Measurements from ENCODE around the gene UBE2D1. TPM values are rescaled to one million over a fixed set of nuclear protein-coding genes. Genes with fewer than 3 reads are reported as not detected.
"Not testable (repeated sequence)": the region's sequence is repeated elsewhere in the genome, so short reads cannot be mapped to it uniquely, and the experiment has no call there.

The UBE2D1 gene
- total RNA-seq, 1 experiment from 2014 or later, result 19.5 TPM

DNA sequence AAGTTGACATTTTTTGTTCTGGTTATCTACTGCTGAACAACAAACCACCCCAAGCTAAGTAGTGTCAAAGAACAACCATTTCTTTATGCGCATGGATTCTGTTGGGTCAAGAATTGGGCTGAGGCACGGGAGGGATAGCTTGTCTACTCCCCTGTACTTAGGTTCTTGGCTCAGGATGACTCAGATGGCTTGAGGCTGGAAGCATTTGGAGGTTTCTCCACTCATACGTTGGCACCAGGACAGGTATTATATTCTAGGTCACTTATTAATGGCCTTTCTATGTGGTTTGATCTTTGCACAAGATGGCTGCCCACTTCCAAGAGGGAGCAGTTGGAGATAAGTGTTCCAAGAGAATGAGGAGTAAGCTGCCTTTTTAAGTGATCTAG is 38.6 kb downstream of the UBE2D1 start:
- DNase-seq (ENCODE audit: extremely low read depth, low read depth), result no peak

DNA sequence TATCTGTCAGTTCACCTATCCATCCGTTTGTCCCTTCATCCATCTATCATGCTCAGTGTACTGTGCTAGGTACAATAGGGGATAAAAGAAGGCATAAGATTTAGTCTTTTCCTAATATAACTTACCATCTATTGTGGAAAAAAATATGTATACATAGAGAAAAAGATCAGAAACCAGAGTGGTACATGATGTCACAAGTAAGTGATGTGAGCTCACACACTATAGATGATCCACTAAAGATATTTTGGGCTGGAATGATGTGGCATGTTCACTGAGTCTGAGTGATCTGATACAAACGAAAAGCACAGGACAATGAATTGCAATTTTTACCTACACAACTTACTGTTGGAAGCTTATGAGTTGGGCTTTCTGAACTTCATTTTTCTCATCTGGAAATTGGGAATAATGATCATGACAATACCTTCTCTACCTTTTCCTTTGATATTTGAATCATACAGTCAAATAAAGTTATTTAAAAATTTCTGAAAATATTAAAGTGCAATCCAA is 47.7 kb downstream of the UBE2D1 start:
- no peak for DNase-seq (ENCODE audit: extremely low read depth, low read depth)

DNA sequence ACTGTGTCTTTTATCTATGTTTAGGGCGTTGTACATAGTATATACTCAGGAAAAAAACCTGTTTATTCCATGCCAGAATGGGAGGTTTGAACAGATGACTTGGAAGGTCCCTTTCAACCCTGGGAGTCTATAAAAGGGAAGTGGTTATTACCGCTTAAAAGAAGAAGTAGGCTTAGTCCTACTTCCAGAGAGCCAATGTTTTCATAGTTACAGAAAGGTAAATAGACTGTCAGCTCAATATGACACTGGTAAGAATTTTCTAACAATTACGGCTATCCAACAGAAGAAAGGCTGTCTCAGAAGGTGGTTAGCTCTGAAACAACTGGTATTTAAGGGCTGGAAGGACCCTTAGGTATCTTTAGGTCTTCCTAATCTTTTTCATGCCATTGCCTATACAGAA is 49.3 kb downstream of the UBE2D1 start:
- DNase-seq (ENCODE audit: extremely low read depth, low read depth), result no peak

DNA sequence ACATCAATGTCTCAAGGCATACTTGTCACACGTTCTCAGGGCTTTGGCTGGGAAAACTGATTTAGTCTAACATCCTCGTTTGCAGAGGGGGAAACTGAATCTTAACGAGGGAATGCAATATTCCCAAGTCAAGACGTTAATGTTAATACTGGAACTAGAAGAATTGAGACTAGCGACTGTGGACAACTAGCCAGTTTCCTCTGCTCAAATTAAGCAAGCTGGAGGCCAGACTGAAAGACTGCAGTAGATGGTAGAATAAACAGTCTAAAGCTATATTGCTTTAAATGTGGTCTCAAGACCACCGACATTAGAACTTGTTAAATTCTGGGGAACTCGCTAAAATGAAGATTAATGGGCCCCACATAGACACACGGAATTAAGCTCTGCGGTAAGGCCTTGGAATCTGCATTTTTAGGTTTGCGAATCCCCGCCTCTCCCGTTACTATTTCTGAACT is 49.8 kb downstream of the UBE2D1 start:
- DNase-seq (ENCODE audit: extremely low read depth, low read depth), result no peak

DNA sequence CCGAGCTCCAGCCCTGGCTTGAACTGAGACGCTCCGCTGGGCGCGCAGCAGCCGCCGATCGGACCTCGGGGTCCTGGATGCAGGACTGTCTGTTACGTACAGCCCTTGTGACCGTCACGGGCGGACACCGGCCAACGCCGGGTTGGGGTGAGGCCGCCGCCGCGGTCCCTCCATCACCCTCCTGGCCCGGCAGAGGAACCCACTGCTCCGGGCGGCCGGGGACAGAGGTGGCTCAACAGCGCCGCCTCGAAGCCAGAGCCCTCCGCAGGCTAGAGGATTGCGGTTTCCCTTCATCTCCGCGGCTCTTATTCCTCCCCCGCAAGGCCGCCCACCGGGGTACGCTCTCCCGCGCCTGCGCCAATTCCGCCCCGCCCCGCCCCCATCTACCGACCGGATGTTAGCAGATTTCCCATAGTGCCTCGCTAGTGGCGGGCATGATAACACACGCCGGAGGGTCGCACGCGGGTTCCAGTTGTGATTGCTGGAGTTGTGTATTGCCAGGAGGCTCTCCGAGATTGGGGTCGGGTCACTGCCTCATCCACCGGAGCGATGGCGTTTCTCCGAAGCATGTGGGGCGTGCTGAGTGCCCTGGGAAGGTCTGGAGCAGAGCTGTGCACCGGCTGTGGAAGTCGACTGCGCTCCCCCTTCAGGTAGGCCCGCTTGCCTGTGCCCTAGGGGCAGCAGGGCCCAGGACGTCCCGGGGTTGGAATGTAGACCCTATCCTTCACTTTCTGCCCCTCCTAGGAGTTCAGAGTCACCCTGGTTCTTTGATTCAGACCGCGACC is 50.4 kb downstream of the UBE2D1 start, which contains the start of gene TFAM:
Gene TFAM (plus strand): TSS at position 412 of the 785 bp plus-strand sequence. CDS start 138 bp downstream, at position 550.
- DNase-seq (ENCODE audit: extremely low read depth, low read depth), result peak; percentile 89

DNA sequence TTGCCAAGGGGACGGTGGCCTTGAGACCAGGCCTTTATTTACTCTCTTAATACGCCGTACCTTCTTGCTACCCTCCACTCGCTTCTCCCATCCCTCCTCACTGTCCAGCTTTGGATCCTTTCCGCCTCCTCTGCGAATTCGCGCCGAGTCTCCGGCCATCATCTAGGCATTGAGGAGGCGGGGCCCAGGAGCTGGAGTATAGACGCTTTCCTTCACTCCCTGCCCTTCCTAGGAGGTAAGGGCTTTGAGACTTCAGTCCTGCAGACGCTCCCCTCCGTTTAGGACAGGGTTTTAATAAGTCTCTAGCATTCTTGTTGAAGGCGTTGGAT is 50.9 kb downstream of the UBE2D1 start:
- DNase-seq (ENCODE audit: extremely low read depth, low read depth), result peak; percentile 26

DNA sequence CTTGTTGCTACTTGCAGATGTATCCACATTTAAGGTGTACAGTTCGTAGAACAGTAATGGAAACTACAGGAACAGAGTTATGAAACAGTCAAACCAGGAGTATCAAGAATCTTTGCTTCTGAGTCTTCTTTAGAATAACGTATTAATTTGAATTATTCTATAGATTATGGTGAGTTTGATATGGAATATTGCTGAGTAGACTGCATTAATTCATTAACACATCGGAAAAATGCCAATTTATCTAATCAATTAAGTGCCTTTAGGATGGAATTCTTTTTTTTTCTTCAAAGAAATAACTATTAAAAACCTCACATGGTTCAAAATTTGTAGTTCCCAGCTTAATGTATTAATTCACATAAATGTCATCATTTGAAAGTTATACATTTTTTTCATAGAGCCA is 54.2 kb downstream of the UBE2D1 start:
- no peak for DNase-seq (ENCODE audit: extremely low read depth, low read depth)

DNA sequence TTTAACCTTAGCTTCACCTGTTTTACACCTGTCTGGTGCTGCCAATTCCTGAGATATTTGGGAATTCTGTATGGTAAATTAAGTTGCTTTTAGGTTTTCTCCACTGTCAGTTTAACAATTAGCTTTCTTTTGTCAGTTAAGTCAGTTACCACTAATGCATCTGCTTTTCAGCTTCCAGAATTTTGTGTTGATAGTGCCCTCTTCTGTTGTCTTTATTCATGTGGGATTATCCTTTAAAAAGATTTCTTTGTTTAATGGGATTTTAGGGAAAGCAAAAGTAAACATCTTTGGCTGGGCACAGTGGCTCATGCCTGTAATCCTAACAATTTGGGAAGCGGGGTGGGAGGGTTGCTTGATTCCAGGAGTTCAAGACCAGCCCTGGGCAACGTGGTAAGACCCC is 58.5 kb downstream of the UBE2D1 start:
- DNase-seq (ENCODE audit: extremely low read depth, low read depth), result no peak

DNA sequence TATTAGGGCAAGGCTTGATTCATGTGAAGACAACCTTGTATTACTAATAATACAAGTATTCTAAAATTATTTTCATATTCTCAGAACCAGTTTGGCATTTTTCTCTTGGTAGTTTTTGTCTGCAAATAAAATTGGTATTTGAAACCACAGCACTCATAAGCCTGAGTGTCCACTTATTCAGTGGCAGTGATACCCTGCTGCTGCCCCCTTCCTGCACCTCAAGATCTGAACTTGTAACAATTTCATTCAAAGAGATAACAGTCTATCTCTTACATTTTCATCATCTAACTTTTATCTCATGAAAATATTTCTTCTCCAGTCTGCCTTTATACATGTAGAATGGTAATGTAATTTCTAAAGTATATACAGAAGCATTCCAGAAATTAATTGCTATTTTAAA is 59.7 kb downstream of the UBE2D1 start:
- no peak for DNase-seq (ENCODE audit: extremely low read depth, low read depth)

DNA sequence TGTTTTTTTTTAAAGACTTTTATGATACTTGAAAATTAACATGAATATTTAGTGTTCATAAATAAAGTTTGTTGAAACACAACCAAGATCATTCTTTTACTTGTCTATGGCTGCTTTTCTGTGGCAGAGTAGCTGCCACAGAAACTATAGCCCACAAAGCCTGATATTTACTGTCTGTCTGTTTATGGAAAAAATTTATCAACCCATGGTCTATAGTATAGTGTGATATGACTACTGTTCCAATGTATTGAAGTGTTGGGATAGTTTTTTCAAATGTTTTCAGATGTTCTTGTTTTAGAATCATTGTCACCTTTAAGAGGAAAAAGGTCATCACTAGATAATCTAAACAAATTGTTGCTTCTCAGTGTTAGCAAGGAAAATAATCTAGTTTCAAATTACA is 61.3 kb downstream of the UBE2D1 start:
- DNase-seq (ENCODE audit: extremely low read depth, low read depth), result no peak

DNA sequence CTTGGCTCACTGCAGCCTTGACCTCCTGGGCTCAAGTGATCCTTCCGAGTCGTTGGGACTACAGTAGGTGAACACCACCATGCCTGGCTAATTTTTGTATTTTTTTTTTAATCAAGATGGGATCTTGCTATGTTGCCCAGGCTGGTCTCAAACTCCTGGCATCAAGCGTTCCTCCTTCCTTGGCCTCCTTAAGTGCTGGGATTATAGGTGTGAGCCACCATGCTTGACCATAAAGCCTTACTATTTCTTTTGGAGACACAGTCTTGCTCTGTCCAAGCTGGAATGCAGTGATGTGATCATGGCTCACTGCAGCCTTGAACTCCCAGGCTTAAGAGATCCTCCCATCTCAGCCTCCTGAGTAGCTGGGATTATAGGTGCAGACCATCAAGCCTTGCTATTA is 63.0 kb downstream of the UBE2D1 start:
- DNase-seq (ENCODE audit: extremely low read depth, low read depth), result no peak

DNA sequence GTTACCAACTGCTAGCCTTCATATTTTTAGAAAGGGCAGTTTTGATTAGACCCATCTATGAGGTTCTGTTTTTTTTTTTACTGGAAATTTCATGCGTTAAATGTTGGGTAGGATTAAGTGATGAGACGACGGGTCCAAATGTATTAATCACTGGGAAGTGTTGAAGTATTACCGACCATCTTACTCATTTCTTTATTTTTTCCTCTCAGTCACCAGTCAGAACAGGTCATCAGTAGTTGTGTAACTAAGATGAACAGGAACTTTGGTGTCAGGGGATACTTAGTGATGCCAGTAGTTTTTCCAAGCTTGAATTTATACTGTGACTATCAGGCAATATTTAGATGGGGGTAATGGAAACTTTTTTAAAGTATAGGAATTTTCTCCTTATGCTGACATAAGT is 64.6 kb downstream of the UBE2D1 start:
- DNase-seq (ENCODE audit: extremely low read depth, low read depth), result no peak

DNA sequence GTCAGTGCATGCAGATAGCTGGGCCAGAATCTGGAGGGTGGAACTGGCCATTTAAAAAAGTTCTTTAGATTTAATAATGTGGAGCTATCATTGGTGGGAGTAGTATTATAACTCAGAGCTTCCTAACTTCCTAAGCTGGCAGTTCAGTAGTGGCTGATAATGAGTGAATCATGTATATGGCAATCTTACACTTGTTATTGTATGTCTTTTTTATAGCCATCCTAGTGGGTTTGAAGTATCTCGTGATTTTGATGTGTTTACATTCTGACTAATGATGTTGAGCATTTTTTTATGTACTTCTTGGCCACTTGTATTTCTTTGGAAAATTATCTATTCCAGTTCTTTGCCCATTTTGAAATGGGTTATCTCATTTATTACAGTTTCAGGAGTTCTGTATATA is 65.8 kb downstream of the UBE2D1 start:
- DNase-seq (ENCODE audit: extremely low read depth, low read depth), result no peak

DNA sequence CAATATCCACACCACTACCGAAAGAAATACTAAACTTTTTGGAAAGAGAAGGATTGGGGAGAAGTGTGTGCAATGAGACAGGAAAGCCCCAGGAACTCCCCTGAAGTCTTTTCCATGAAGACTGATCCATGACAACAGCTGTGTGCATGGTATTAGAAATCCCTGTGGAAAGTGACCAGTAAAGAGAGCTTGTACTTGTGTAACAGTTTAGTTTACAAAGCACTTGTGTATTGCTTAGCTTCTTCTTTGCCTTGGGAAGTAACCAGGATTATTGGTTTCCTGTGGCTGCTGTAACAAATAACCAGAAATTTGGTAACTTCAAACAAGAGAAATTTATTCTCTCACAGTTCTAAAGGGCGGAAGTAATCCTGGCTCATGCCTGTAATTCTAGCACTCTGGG is 69.2 kb downstream of the UBE2D1 start:
- no peak for DNase-seq (ENCODE audit: extremely low read depth, low read depth)

DNA sequence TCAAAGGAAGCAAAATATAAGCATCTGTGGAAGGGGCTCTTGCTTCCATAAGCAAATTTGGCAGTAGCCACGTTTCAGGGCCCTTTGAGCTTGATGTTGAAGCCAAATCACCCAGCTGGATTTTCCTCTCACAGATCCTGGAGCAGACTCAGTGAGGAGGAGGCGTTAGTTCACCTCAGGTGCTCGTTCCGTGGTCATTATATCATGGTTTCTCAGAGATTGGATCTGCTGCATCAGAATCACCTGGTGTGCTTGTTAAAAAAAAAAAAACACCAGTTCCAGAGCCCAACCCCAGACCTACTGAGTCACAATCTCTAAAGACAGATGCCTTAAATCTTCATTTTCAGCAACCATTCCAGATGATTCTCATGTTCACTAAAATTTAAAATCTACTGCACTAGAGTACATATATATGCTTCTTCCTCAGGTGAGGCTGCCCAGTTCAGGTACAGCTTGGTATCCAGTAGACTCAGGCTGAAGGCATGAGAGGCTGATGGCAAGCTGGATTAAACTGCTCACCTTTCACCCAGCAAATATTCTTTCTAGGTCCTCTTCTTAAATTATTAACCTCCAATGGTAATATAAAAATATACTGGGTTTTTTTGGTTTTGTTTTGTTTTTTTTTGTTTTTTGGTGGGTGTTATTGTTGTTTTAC is 75.3 kb downstream of the UBE2D1 start:
- DNase-seq (ENCODE audit: extremely low read depth, low read depth), result no peak

DNA sequence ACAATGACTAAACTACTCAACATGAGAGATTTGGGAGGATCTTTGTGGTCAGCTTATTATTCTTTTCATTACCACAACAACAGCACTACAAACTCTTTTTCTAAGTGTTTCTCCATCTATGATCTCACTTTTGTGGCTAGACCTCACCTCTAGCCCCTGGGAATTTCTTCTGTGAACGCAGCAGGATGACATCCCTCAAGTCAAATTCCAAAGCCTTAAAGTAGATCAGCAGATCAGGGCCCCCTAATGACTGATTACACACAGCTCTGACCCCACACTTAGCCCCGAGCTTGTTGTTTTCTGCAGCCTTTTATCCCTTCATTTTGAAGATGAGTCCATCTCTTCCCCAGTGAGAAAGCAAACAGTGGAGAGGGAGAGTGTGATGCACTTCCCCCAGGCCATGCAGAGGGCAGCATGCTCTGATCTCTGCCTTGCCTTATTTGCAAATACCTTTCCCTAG is 77.7 kb downstream of the UBE2D1 start:
- DNase-seq (ENCODE audit: extremely low read depth, low read depth), result no peak

DNA sequence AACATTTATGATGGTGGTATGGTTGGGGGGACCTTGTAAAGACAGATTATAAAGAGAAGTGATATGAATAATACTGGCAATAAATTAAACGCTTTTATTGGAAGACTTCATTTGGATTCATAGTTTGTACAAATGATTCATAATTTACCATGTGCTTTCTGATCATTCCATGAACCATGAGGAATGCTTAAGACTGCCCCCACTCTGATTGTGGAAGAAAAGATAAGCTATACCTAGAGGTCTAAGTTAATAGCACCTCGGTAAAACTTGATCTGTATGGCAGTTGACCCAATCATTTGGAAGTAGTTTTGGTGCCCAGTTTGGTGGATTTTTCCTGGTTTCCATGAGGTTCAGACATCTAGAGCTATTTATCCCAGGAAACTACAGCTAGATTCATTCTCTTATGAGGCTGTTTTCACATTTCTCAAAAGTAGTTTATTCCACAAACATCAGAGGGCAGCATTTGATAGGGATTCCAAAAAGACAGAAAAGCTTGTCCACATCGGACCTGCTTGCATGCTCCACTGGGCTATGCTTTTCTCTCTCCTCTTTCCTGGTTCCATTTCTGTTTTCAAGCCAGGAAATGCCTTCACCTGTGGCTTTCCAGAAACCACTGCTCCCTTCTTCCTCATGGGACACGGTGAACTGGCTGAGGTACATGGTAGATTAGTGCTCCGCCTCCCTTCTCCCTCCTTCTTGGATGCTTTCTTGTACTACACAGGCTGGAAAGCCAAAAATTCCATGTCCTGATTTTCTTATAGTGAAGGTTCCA is 79.7 kb downstream of the UBE2D1 start:
- no peak for DNase-seq (ENCODE audit: extremely low read depth, low read depth)

DNA sequence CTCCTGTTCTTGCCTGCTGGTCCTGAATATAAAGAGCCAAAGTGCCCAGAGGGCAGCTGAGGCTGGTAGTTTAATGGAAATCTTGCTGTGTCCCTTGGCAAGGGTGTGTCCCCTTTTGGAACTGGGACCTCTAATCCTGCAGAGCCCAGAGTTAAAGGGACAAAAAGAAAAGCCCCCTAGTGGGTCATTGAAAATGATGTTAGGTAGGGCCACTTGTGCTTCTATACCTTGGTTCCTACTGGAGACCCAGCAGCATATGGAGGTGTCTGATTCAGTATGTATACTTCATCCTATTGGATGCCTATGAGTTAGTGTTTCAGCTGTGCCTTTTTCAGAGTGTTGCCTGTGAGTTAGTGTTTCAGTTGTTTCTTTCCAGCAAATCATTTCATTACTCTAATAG is 81.0 kb downstream of the UBE2D1 start:
- DNase-seq (ENCODE audit: extremely low read depth, low read depth), result no peak

DNA sequence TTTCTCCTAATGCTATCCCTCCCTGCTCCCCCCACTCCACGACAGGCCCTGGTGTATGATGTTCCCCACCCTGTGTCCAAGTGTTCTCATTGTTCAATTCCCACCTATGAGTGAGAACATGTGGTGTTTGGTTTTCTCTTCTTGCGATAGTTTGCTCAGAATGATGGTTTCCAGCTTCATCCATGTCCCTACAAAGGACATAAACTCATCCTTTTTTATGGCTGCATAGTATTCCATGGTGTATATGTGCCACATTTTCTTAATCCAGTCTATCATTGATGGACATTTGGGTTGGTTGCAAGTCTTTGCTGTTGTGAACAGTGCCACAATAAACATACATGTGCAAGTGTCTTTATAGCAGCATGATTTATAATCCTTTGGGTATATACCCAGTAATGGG is 83.1 kb downstream of the UBE2D1 start:
- not testable (repeated sequence) for DNase-seq (ENCODE audit: extremely low read depth, low read depth)
